GM18502 (cell line): ENCODE data around the gene SVBP.
A peak's percentile ranks its signal among the peaks of the same experiment; 100 is the strongest.

ENCODE experiments used
- ATAC-seq: cut with Tn5 transposase; IDR thresholded peaks from one replicate; pipeline ENCODE4 v1.9.1; 2021; ENCODE audit warnings: mild to moderate bottlenecking; ENCODE audit not compliant: unreplicated experiment, poor library complexity

SVBP gene

GRCh38 chr1:42807056-42807668, 10.0 kb downstream of the SVBP start:
- ATAC-seq = no peak

GRCh38 chr1:42806593-42806992, 10.6 kb downstream of the SVBP start:
- ATAC-seq = no peak

GRCh38 chr1:42806171-42806570, 11.0 kb downstream of the SVBP start:
- ATAC-seq = no peak

- ATAC-seq = no peak
Observed at GRCh38 chr1:42801832-42802473, 15.2 kb downstream of the SVBP start.

GRCh38 chr1:42797979-42798378, 19.2 kb downstream of the SVBP start:
- ATAC-seq = no peak

- ATAC-seq = no peak
Observed at GRCh38 chr1:42797414-42797813, 19.8 kb downstream of the SVBP start.

- ATAC-seq = no peak
Observed at GRCh38 chr1:42793824-42794223, 23.4 kb downstream of the SVBP start.

GRCh38 chr1:42788021-42788420, 29.2 kb downstream of the SVBP start:
- ATAC-seq = no peak

GRCh38 chr1:42786097-42786496, 31.1 kb downstream of the SVBP start:
- ATAC-seq = no peak

GRCh38 chr1:42784946-42785693, 32.1 kb downstream of the SVBP start, which contains the start of gene TMEM269:
TSS of gene TMEM269 (plus strand) at chr1:42784991. CDS start at chr1:42789894, 4,903 bp downstream.
- no peak for ATAC-seq

- no peak for ATAC-seq
Observed at GRCh38 chr1:42784547-42784945, 32.7 kb downstream of the SVBP start.

GRCh38 chr1:42783092-42783491, 34.1 kb downstream of the SVBP start:
- ATAC-seq = no peak

GRCh38 chr1:42780176-42780575, 37.0 kb downstream of the SVBP start:
- ATAC-seq = no peak

- ATAC-seq = no peak
Observed at GRCh38 chr1:42779725-42780124, 37.5 kb downstream of the SVBP start.

- no peak for ATAC-seq
Observed at GRCh38 chr1:42777852-42778251, 39.3 kb downstream of the SVBP start.

- ATAC-seq = no peak
Observed at GRCh38 chr1:42776502-42776901, 40.7 kb downstream of the SVBP start.

- no peak for ATAC-seq
Observed at GRCh38 chr1:42774928-42775526, 42.2 kb downstream of the SVBP start.

- no peak for ATAC-seq
Observed at GRCh38 chr1:42773420-42773819, 43.8 kb downstream of the SVBP start.

GRCh38 chr1:42769811-42770210, 47.4 kb downstream of the SVBP start:
- no peak for ATAC-seq

- ATAC-seq = no peak
Observed at GRCh38 chr1:42768172-42768571, 49.0 kb downstream of the SVBP start.

- peak; percentile 30 for ATAC-seq
Observed at GRCh38 chr1:42767510-42768000, 49.6 kb downstream of the SVBP start.
